GM18907 (cell line): Measurements from ENCODE around the gene PLGRKT.
A peak's percentile ranks its signal among the peaks of the same experiment; 100 is the strongest.
"Not testable (repeated sequence)": the region's sequence is repeated elsewhere in the genome, so short reads cannot be mapped to it uniquely, and the experiment has no call there.

Experiments used
- ATAC-seq: cut with Tn5 transposase; IDR thresholded peaks from one replicate; pipeline ENCODE4 v1.9.1; 2021; ENCODE audit warnings: mild to moderate bottlenecking, moderate library complexity; ENCODE audit not compliant: unreplicated experiment

The PLGRKT gene

GRCh38 chr9:5437254-5438216 lies at the start of gene PLGRKT:
TSS of gene PLGRKT (minus strand) at chr9:5437925. CDS start at chr9:5431977, 5,948 bp downstream.
- peak; percentile 86 for ATAC-seq

- ATAC-seq = no peak
Observed at GRCh38 chr9:5486988-5487387, 49.3 kb upstream of the PLGRKT start.

GRCh38 chr9:5485378-5486085 lies 47.8 kb upstream of the PLGRKT start:
- ATAC-seq = no peak

- ATAC-seq = no peak
Observed at GRCh38 chr9:5483306-5483705, 45.6 kb upstream of the PLGRKT start.

- ATAC-seq = no peak
Observed at GRCh38 chr9:5482194-5482593, 44.5 kb upstream of the PLGRKT start.

GRCh38 chr9:5481322-5482040 lies 43.8 kb upstream of the PLGRKT start:
- no peak for ATAC-seq

GRCh38 chr9:5480919-5481318 lies 43.2 kb upstream of the PLGRKT start:
- ATAC-seq = no peak

- peak; percentile 55 for ATAC-seq
Observed at GRCh38 chr9:5479994-5480694, 42.4 kb upstream of the PLGRKT start.

GRCh38 chr9:5478206-5478605 lies 40.5 kb upstream of the PLGRKT start:
- ATAC-seq = no peak

GRCh38 chr9:5475611-5476010 lies 37.9 kb upstream of the PLGRKT start:
- ATAC-seq = not testable (repeated sequence)

GRCh38 chr9:5470816-5471215 lies 33.1 kb upstream of the PLGRKT start:
- no peak for ATAC-seq

GRCh38 chr9:5470122-5470521 lies 32.4 kb upstream of the PLGRKT start:
- no peak for ATAC-seq

GRCh38 chr9:5468850-5469249 lies 31.1 kb upstream of the PLGRKT start:
- no peak for ATAC-seq

GRCh38 chr9:5466766-5467165 lies 29.0 kb upstream of the PLGRKT start:
- no peak for ATAC-seq

- ATAC-seq = no peak
Observed at GRCh38 chr9:5466005-5466404, 28.3 kb upstream of the PLGRKT start.

- not testable (repeated sequence) for ATAC-seq
Observed at GRCh38 chr9:5464831-5465330, 27.2 kb upstream of the PLGRKT start.

GRCh38 chr9:5460157-5460556 lies 22.4 kb upstream of the PLGRKT start:
- ATAC-seq = no peak

- ATAC-seq = peak; percentile 48
Observed at GRCh38 chr9:5459289-5459829, 21.6 kb upstream of the PLGRKT start.

- no peak for ATAC-seq
Observed at GRCh38 chr9:5455181-5455580, 17.5 kb upstream of the PLGRKT start.

GRCh38 chr9:5453673-5454072 lies 15.9 kb upstream of the PLGRKT start:
- no peak for ATAC-seq
